HL-60 (cell line): ENCODE results near the gene ALDH5A1.

Experiments
- DNase-seq, 2 experiments: peaks; one replicate each; pipeline ENCODE4 v3.0.0-alpha.2; 2010 to 2020; ENCODE audit warnings: low read depth in 1 of 2, low spot score in 1 of 2
- H3K27ac ChIP-seq: fragments of 250-450 bp; sonication (Bioruptor Pico); replicated peaks from 2 replicates; pipeline ENCODE4 v1.5.1; 2020; ENCODE audit warnings: mild to moderate bottlenecking, moderate library complexity
- H3K27me3 ChIP-seq: fragments of 250-450 bp; sonication (Bioruptor Pico); 2 replicates; pipeline ENCODE4 v1.5.1; 2021; ENCODE audit warnings: mild to moderate bottlenecking, moderate library complexity; ENCODE audit not compliant: insufficient read depth, poor library complexity, severe bottlenecking
- H3K4me3 ChIP-seq: replicated peaks from 2 replicates; pipeline ENCODE4 v1.5.1; 2011; ENCODE audit warnings: mild to moderate bottlenecking, control low read depth, low read length; ENCODE audit not compliant: insufficient read depth
- GABPA ChIP-seq: IDR thresholded peaks from 2 replicates; pipeline ENCODE4 v1.6.1; 2012; ENCODE audit warnings: low read depth
- POLR2AphosphoS5 ChIP-seq: IDR thresholded peaks from 2 replicates; pipeline ENCODE4 v1.6.1; 2012; ENCODE audit warnings: low read depth
- SPI1 ChIP-seq: IDR thresholded peaks from 2 replicates; pipeline ENCODE4 v1.6.1; 2012; ENCODE audit warnings: low read depth, mild to moderate bottlenecking, borderline replicate concordance
- TF ChIP-seq, protein P1 (sequence below): IDR thresholded peaks from one replicate; pipeline ENCODE4 v1.5.1; 2011; ENCODE audit warnings: low read length, control low read depth, inconsistent platforms; ENCODE audit not compliant: insufficient read depth
- TF ChIP-seq, protein P2 (sequence below): IDR thresholded peaks from 2 replicates; pipeline ENCODE4 v1.6.1; 2012; ENCODE audit warnings: low read depth; ENCODE audit not compliant: insufficient replicate concordance

ALDH5A1 gene

DNA sequence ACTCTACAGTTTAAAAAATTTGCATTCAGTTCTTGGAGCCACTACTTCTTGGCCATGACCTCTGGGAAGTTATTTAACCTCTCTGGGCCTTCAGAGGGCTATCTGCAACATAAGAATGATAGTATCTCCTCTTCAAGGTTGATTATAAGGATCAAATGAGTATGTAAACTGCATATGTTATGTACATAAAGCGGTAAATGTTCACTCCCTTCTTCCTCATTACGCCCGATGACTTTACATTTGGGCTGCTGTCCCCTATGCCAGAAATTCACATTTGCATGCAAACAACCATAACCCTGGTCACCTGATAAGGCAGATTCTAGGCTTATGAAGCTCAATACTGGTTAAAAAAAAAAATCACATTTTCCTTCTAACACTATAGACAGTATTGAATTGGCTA, 50.4 kb downstream of the ALDH5A1 start:
- DNase-seq: no peak
- Histone ChIP-seq H3K4me3 (no peak overlapping the region), H3K27me3 (no peaks in the 10 kb centered on the region), H3K27ac (no peak overlapping the region)
- TF ChIP-seq, protein P1, sequence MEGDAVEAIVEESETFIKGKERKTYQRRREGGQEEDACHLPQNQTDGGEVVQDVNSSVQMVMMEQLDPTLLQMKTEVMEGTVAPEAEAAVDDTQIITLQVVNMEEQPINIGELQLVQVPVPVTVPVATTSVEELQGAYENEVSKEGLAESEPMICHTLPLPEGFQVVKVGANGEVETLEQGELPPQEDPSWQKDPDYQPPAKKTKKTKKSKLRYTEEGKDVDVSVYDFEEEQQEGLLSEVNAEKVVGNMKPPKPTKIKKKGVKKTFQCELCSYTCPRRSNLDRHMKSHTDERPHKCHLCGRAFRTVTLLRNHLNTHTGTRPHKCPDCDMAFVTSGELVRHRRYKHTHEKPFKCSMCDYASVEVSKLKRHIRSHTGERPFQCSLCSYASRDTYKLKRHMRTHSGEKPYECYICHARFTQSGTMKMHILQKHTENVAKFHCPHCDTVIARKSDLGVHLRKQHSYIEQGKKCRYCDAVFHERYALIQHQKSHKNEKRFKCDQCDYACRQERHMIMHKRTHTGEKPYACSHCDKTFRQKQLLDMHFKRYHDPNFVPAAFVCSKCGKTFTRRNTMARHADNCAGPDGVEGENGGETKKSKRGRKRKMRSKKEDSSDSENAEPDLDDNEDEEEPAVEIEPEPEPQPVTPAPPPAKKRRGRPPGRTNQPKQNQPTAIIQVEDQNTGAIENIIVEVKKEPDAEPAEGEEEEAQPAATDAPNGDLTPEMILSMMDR: no peak
- no peak for TF ChIP-seq GABPA
- TF ChIP-seq SPI1: no peak
- no peak for TF ChIP-seq POLR2AphosphoS5
- TF ChIP-seq, protein P2, sequence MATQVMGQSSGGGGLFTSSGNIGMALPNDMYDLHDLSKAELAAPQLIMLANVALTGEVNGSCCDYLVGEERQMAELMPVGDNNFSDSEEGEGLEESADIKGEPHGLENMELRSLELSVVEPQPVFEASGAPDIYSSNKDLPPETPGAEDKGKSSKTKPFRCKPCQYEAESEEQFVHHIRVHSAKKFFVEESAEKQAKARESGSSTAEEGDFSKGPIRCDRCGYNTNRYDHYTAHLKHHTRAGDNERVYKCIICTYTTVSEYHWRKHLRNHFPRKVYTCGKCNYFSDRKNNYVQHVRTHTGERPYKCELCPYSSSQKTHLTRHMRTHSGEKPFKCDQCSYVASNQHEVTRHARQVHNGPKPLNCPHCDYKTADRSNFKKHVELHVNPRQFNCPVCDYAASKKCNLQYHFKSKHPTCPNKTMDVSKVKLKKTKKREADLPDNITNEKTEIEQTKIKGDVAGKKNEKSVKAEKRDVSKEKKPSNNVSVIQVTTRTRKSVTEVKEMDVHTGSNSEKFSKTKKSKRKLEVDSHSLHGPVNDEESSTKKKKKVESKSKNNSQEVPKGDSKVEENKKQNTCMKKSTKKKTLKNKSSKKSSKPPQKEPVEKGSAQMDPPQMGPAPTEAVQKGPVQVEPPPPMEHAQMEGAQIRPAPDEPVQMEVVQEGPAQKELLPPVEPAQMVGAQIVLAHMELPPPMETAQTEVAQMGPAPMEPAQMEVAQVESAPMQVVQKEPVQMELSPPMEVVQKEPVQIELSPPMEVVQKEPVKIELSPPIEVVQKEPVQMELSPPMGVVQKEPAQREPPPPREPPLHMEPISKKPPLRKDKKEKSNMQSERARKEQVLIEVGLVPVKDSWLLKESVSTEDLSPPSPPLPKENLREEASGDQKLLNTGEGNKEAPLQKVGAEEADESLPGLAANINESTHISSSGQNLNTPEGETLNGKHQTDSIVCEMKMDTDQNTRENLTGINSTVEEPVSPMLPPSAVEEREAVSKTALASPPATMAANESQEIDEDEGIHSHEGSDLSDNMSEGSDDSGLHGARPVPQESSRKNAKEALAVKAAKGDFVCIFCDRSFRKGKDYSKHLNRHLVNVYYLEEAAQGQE: no peak

DNA sequence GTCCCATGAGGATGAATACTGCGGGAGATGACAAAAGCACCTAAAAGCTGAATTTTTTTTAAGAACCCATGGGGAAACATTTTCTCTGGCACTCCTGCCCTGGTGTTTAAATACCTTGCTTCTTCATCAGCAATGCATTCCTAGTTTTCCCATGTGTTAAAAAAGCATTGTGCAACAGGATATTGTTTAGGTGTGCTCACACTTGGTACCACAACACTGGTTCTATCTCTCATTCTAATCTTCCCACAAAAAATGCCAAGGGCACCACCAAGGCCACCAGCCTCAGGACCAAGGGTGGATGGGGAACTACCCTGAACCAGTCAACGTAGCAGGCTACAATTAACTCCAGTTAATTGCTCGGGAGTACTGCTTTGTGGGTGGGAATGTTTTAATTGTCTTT, 50.9 kb downstream of the ALDH5A1 start:
- TF ChIP-seq GABPA (no peak), SPI1 (no peak), POLR2AphosphoS5 (no peak)
- TF ChIP-seq, protein P1: no peak
- TF ChIP-seq, protein P2: no peak
- DNase-seq: no peak
- Histone ChIP-seq H3K27ac (no peak overlapping the region), H3K4me3 (no peak overlapping the region), H3K27me3 (no peaks in the 10 kb centered on the region)

DNA sequence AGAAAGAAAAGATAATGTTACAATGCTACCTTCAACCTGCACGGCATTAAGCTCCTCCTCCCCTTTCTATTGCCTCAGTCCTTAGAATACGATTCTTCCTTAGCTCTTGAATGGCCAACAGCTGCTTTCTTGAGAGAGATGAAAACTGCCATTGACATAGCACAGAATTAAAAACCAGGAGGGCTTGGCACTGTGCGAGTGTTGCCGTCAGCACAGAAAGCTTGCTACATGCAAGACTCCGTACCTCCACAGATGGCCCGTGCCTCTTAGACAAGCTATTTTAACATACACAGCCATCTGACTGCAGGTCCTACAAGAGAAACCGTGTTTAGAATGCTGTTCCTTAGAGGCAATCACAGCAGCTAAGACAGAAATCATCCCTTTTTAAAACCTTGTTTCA, 51.7 kb downstream of the ALDH5A1 start:
- TF ChIP-seq SPI1 (no peak), POLR2AphosphoS5 (no peak), GABPA (no peak)
- TF ChIP-seq, protein P2: no peak
- TF ChIP-seq, protein P1: no peak
- DNase-seq: no peak
- H3K27me3 ChIP-seq: no peaks in the 10 kb centered on the region

More for the DNA sequence above, 51.7 kb downstream of the ALDH5A1 start:
- Histone ChIP-seq H3K27ac (no peak overlapping the region), H3K4me3 (no peak overlapping the region)
